Stimulated activated CD8-positive, alpha-beta memory T cell treated with anti-CD3 and anti-CD28 coated beads, Interleukin-12 subunit alpha, Interleukin-12 subunit beta, amount 100 ng/mL, for 4 hours (primary cell): ENCODE measurements around the gene FRMD3.

Source experiments
- DNase-seq: peaks from one replicate; pipeline ENCODE4 v3.0.0-alpha.2; 2020; ENCODE audit warnings: low read depth

FRMD3 gene

DNA sequence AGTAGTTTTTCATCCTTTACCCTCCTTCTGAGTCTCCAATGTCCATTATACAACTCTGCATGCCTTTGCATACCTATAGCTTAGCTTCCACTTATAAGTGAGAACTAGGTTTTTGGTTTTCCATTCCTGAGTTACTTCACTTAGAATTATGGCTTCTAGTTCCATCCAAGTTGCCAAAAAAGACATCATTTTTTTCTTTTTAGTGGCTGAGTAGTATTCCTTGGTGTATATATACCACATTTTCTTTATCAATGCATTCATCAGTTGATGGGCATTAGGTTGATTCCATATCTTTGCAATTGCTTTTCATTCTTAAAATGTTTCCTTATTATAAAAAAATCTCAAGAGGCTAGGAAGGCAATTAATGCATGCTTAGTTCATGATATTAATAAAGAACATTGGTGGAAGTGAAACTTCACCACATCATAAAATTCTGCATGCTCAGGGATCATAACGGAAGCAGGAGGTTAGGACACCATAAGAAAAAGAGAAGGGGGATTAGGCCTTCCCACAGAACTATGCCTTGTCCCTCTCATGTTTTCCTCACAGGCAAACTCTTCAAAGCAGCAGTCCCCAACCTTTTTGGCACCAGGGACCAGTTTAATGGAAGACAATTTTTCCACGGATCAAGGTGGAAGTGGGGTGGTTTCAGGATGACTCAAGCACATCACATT, 105.2 kb downstream of the FRMD3 start:
- DNase-seq, result no peak

DNA sequence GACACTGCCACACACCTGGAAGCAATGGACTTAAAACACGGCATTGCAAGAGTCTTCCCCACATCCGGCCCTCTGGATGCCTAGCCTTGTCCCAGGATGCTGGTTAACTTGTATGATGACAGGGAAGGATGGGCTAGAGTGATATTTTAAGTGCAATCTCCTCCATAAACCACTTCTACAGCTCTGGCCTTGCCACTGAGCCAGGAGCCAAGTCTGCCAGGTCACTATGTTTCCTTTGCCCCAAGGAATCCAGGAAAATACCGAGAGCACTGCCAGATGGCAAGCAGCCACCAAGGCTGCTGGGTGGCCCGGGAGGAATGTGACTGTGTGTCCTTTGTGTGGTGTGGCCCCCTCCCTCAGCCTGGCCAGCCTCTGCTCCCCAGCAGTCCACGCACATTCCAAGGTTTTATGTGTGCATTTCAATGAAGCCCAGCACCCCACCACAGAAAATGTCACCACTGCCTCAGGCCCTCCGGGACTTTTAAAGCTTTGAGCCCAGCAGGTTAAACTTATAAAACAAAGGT, 106.0 kb downstream of the FRMD3 start:
- DNase-seq, result no peak

DNA sequence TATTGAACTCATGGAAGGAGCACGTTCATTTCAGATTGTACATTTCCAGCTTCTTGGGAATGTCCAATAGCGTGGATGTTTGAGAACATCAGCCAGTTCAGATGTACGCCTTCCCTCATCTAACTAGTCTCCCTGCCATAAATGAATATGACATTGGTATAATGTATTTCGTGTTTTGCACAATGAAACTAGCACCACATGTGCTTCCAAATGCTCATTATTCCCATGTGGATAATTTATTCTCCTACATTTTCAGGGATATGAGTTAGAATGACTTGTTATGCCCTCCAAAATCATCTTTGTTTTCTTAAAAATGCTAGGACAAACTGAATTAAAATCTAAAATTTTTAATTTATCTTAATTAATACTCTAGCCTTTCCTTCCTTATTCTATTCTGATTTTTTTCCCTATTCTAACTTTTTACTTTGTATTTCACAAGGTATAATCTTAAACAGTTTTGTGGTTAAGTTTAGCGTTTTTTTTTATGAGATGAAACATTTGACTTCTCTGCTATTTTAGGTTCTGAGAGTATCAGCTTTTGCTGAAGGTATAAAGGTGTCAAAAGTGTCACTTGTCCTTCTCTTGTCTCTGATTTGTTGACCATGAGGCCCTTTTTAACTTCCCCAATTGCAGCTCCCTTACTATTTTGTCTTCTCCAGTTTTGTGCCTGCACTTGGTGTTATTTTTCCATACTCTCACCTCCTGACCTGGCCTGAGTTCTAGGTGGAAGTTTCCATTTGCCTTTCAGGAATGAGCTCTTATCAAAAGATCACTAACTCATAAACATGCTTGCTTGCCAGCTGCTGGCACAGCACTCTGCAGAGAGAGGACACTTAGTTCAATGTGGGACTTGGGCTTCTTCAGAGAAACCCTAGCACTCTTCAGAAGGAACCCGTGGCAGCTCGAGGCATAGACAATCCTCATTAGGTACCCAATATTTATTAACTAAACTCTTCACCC, 106.8 kb downstream of the FRMD3 start:
- no peak for DNase-seq

DNA sequence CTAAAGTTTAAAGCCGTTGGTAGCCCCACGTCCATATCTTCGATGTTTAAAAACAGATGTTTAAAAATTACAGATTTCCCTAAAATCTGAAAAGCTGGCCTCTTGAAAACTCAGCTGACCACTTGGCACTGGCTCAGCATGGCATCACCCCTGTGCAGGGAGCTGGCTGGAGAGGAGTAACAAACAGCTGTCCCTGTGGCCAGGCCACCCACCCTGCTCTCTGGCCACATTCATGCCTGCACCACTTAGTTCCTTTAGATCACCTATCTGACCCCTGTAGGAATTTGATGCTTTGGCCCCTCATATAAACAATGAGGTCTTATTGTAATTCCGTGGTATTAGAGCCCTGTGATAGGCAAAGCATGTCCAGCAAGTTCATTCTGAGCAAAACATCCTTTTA, 107.5 kb downstream of the FRMD3 start:
- DNase-seq, result no peak

DNA sequence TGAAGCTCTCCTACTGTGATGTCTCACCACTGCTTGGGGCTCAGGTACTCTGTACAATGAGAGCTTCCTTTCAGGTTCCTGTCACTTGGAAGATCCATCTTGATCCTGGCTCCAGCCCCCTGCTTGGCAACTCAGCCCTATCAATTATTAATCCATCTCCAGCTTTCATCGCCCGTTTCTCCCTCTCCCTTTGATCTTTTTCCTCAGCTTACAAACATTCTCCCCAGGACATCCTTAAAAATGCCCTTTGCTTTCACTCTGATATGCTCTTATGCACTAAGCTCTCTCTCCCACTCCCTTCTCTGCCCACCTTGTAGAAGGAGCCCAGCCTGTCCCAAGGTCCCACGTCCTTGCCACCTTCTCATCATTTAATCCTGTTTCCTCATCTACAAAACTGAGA, 109.0 kb downstream of the FRMD3 start:
- no peak for DNase-seq

DNA sequence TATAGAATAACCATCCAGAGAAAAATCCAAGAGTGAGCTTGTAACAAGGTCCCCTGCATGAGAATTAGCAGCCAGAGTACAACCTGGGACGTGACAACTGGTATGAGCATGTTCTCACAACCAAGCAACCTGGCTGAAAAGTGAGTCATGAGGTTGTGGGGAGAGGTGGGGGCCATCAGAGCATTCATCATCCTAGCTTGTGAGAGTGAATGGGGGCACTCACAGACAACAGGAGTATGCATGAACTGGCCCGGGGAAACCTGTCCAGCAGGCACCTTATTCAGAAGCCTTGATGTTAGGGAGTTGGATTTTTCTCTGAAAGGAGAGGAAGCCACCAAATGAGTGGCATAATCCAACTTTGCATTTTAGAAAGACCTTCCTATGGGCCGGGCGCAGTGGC, 113.0 kb downstream of the FRMD3 start:
- DNase-seq, result no peak

DNA sequence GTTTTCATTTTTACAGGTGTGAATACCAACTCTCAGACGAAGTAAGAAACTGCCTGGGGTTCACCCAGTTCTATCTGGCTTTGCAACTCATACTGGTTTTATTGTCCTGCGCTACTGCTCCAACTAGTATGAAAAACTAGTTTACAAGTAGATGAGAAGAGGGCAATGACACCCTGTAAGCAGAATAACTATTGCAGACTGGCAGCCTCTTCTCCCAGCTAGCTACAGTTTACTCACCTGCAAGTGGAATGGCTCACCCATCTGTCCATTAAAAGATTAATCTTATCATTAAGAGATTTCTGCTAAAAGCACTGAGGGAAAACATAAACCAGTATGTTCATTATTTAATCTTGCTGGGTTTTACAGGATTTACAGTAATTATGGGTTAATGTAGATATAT, 113.4 kb downstream of the FRMD3 start:
- no peak for DNase-seq

DNA sequence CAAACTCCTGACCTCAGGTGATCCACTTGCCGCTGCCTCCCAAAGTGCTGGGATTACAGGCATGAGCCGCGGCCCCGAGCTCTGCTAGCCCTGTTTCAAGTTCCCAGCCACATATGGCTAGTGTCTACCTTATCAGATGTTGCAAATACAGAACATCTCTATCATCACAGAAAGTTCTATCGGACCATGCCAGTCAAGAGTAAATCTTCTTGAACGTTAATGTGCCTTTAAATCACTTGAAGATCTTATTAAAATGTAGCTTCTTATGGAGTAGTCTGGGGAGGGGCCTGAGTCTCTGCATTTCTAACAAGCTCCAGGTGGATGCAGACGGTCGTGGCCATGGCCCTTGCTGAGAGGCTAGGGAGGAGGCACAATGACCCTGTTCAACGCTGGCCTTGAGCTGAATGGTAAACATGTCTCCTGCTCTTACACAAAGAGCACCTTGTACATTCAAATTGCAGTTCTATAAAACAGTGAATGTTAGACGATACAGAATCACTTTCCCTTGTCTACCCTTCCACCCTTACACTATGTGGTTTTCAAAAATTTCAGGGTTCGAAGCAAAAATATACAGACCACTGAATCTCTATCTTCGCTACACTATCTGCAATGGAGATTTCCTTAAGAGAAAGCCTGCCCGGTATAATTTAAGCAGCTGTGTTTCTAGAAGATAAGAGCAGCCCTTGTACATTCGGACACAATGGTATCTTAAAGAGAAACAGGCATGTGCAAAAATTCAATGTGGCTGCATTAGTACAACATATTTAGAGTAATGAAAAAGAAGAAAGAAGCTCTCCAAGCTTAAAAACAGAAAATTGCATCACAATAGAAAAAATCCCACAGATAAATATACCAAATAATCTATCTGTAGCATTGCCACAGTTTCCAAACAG, 114.1 kb downstream of the FRMD3 start:
- no peak for DNase-seq

DNA sequence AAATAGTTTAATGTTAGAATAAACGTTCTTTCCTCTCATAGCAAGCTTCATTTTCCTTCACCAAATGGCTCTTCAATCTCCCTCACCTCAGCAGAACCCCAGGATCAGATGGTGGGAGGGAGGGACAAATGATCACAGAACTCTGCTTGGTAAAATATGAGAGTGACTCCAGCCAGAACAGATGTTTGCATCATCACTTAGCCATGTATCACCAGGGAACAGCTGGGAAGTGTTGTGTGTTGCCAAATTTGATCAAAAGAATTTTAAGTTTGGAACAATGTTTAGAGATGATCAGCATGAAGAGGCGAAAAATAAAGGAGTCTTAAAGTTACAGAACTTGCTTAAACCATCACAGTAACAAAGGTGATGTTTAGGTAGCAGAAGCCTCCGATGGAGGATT, 115.7 kb downstream of the FRMD3 start:
- DNase-seq, result no peak

DNA sequence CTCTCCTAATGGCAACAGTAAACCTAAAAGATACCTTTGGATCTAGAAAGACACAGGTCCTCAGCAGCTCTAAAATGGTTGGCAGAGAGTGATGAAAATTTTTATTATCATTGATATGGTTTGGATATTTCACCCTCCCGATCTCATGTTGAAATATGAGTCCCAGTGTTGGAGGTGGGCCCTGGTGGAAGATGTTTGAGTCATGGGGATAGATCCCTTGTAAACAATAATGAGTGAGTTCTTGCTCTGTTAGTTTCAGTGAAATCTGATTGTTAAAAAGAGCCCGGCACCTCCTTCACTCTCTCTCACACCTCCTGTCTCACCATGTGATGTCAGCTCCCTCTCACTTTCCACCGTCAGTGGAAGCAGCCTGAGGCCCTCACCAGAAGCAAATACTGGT, 117.7 kb downstream of the FRMD3 start:
- DNase-seq, result no peak

DNA sequence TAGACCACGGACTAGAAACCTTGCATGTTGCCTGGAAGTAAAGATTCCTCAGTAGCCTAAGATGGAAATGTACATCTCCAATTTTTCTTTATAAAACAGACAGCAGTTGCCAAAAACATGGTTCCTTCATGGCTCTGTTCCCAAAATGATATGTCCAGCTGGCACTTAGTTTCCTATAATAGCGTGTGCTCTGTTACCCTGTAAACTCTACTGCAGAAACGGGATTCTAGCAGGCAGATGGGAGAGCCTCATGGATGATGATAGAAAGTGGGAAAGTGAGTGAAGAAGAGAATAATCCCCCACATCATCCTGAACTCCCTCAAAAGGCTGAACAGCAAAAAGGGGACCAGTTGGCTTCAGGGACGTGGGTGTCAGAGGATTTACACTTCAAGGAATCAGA, 118.2 kb downstream of the FRMD3 start:
- no peak for DNase-seq

DNA sequence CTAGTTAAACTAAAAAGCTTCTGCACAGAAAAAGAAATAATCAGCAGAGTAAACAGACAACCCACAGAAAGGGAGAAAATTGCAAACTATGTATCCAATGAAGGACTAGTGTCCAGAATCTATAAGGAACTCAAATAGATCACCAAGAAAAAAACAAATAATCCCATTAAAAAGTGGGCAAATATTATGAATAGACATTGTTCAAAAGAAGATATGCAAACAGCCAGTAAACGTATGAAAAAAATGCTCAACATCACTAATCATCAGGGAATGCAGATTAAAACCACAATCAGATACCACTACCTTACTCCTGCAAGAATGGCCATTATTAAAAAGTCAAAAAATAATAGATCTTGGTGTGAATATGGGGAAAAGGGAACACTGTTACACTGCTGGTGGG, 119.9 kb downstream of the FRMD3 start:
- DNase-seq, result no peak

DNA sequence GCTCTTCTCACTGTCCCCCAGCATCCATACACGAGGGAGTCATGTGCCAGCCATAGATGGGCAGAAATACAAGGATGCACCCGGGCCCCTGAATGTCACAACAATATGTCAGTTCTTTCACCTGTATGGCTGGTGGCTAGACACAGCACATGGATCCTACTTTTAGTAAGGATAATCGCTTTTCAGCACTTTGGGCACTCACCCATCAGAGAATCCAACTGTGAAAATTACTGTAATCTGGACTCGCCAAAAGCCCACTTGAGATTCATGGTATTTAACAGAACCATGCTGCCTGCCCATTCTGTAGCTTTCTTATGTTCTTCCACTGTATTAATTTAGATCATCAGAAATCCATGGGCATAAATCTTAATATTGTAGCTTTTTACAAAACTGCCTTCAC, 124.8 kb downstream of the FRMD3 start:
- DNase-seq, result no peak

DNA sequence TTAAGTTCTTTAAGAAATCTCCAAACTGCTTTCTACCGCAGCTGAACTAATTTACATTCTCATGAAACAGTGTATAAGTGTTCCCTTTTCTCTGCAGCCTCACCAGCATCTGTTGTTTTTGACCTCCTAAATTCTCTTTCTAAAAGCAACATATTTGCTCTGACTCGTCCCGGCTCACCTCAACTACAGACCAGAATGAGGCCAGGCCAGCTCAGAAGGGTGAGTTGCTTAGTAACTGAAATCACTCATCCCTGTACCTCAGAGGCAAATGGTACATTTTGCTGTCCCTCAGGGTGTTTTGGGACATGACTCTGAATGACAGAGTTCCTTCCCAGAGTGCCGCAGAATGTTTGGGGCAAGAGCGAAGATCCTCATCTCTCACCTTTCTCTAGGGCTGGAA, 127.5 kb downstream of the FRMD3 start:
- DNase-seq, result no peak

DNA sequence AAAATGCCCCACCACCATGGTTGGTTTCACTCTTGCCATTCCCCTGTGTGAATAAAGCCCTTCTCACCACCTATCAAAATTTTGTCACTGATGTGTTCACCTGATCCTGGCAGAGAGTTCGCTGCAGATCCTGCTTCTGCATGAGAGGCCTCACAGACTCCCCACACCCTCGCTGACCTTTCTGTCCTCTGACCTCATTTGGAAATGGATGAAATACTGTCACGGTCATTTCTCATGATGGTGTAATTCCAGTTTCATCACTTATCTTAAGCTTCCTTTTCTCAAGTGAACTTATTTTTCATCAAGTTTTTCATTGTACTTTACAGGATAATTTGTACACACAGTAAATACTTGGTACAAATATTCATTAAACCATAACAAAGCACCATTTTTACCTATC, 131.3 kb downstream of the FRMD3 start:
- DNase-seq, result no peak

DNA sequence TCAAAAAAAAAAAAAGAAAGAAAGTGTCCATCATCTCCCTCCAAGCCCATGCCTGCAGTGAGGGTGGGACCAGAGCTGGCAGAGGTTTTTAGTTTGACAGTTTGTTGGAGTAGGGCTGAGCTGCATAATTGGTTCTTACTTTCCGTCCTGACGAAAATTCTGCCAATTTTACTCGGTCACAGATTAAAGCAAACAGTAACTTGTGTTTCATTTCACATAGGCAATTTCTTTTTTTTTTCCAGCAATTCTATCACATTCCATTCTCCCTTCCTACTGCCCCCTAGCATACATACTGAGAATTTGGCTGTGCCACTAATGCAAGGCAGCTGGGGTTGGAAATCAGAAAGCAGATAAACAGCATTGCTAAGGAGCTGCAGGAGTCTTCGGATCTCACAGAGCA, 132.4 kb downstream of the FRMD3 start:
- DNase-seq, result no peak

DNA sequence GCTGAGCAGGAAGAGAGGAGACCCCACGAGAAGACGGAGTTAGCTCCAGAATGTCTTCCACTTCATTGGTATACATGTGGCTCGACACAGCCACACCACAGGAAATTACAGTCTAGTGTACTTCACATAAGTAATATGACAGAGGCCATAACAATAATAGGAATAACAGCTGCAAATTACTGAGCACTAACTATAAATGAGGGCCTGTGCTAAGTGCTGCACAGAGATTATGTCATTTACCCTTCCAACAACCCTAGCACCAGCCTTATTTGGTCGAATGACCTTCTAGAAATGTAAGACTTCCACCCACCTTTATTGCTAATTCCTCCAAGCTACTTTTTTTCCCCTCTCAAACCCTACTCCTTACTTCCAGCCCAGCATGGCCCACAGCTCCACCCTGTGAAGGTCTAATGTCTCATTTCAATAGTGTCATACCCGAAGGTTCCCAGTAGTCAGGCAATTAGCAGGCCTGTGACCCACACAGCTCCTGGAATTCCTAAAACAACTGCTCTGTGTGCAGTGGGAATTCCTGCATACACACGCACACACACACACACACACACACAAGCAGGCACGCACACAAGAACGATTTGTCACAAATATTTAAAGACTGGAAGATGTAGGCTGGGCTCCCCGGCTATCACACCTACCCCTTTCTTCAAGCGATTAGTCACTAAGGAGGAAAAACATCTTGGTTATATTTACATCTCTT, 134.5 kb downstream of the FRMD3 start:
- DNase-seq, result no peak

DNA sequence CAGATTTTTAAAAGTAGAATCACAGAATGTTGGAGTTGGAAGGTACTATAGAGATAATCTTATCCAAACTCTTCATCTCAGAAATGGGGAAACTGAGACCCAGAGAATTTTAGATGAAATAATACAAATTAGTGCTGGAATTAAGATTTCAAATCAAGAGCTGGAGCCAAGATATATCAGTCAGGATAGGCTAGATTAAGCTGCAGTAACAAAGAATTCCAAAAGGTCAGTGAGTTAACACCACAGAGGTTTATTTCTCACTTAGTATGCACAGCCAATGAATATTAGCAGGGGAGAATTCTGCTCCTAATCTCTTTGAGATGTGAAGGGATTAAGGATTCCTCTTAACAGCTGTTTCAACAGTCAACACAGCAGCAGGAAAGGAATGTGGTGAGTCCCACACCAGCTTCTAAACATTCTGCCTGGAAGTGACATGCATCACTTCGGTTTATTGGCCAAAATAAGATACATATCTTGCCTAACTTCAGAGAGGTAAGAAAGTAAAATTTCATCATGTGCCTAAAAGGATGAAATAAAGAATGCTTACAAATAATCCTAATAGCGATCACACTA, 136.8 kb downstream of the FRMD3 start:
- DNase-seq, result no peak

DNA sequence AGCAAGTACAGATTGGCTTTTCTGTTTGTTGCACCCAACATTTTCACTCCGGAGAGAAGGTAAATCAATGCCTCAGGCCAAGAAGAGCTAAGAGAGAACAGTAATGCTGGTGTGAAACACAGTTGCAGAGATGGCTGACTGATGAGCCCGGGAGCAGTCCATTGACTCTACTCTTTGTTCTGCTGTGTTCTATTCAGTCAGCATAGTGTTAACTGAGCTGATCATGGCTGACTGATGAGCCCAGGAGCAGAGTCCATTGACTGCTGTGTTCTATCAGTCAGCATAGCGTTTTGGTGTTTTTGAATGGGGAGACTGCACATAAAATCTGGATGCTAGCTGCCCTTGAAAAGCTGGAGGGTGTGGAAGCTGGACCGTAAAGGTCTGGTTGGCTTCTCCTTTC, 141.4 kb downstream of the FRMD3 start:
- DNase-seq, result no peak

DNA sequence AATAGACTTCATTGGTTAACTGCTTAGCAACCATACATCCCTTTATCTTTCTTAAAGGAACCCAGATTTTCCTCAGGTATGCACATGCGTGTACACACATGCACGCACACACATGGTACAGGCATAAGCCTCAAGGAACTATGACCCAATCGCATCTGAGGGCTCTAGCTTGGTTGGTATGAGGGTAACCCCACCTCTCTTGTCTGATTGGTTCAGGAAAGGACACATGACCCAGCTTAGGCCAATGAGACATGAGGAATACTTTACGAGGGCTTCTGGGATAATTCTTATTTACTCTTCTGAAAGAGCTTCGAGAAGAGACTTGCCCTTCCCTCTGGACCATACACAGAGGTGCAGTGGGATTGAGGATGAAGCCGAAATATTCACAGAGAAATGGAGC, 141.9 kb downstream of the FRMD3 start:
- DNase-seq, result no peak

DNA sequence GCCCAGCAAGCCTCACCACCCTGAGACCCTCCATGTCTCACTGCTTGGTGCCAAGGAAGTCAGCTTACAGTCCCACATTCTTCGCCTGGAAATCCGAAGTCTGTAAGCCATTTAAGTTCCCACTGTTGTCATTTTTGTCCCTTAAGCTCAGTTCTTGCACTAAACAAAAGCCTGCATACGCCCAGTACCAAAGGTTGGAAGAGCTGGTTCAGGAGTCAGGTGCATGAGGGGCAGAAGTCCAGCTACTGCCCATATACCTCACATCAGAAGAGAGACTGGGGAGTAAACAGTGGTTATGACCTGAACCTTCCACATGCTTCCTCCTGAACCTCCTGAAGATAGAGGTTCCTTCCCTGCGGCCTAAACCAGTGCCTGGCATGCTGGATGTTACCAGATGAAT, 146.0 kb downstream of the FRMD3 start:
- no peak for DNase-seq
